Karpas-422 (cell line): Measurements from ENCODE around the gene CAPS2. TPM values are rescaled to one million over a fixed set of nuclear protein-coding genes. Genes with fewer than 3 reads are reported as not detected.

Experiments used
- DNase-seq: peaks from one replicate; pipeline ENCODE4 v3.0.0-alpha.2; 2015
- H2AFZ ChIP-seq: fragments of 200-600 bp; sonication (generic); 2 replicates; pipeline ENCODE4 v1.6.1; 2014; ENCODE audit warnings: antibody characterized with exemption, low read length, mixed read lengths
- H3K27ac ChIP-seq: fragments of 200-600 bp; sonication (generic); 2 replicates; pipeline ENCODE4 v1.5.1; 2014; ENCODE audit warnings: mild to moderate bottlenecking, low read length, moderate library complexity
- H3K27me3 ChIP-seq: fragments of 200-600 bp; sonication (generic); 2 replicates; pipeline ENCODE4 v1.6.1; 2014; ENCODE audit warnings: low read length, mixed read lengths
- H3K36me3 ChIP-seq: fragments of 200-600 bp; sonication (generic); 2 replicates; pipeline ENCODE4 v1.6.1; 2014; ENCODE audit warnings: low read length, mixed read lengths; ENCODE audit not compliant: insufficient read depth
- H3K4me1 ChIP-seq: fragments of 200-600 bp; sonication (generic); 2 replicates; pipeline ENCODE4 v1.6.1; 2014; ENCODE audit warnings: mild to moderate bottlenecking, low read length, mixed read lengths
- H3K4me2 ChIP-seq: fragments of 200-600 bp; sonication (generic); 2 replicates; pipeline ENCODE4 v1.6.1; 2014; ENCODE audit warnings: low read length, low read depth, mild to moderate bottlenecking; ENCODE audit not compliant: poor library complexity, severe bottlenecking
- H3K4me3 ChIP-seq: fragments of 200-600 bp; sonication (generic); 2 replicates; pipeline ENCODE4 v1.5.1; 2014; ENCODE audit warnings: mild to moderate bottlenecking, antibody characterized with exemption, low read length, mixed read lengths
- H3K79me2 ChIP-seq: fragments of 200-600 bp; sonication (generic); 2 replicates; pipeline ENCODE4 v1.6.1; 2014; ENCODE audit warnings: mild to moderate bottlenecking, low read length, mixed read lengths
- H3K9ac ChIP-seq: fragments of 200-600 bp; sonication (generic); 2 replicates; pipeline ENCODE4 v1.6.0; 2014; ENCODE audit warnings: low read length
- H3K9me2 ChIP-seq: fragments of 200-600 bp; sonication (generic), shearing (Covaris generic); replicated peaks from 2 replicates; pipeline ENCODE4 v1.6.0; 2014; ENCODE audit warnings: mild to moderate bottlenecking, low read length, moderate library complexity; ENCODE audit not compliant: insufficient read depth
- H3K9me3 ChIP-seq: fragments of 300-700, 200-600 bp; sonication (generic); 2 replicates; pipeline ENCODE4 v1.6.1; 2014; ENCODE audit warnings: low read length, mixed read lengths
- H4K20me1 ChIP-seq: fragments of 200-600 bp; sonication (generic); 2 replicates; pipeline ENCODE4 v1.6.1; 2014; ENCODE audit warnings: mild to moderate bottlenecking, antibody characterized with exemption, low read length, low read depth; ENCODE audit not compliant: insufficient read depth
- total RNA-seq: library from RNA; depleted of rRNA; stranded (reverse); fragments of >200 nt; shearing (Covaris generic); gene quantifications from 2 replicates; pipeline ENCODE4 v1.2.3, GENCODE V29; 2014; ENCODE audit warnings: low replicate concordance; rRNA removed

CAPS2 gene
- total RNA-seq: 34.0 and 50.2 TPM in 2 replicates

DNA sequence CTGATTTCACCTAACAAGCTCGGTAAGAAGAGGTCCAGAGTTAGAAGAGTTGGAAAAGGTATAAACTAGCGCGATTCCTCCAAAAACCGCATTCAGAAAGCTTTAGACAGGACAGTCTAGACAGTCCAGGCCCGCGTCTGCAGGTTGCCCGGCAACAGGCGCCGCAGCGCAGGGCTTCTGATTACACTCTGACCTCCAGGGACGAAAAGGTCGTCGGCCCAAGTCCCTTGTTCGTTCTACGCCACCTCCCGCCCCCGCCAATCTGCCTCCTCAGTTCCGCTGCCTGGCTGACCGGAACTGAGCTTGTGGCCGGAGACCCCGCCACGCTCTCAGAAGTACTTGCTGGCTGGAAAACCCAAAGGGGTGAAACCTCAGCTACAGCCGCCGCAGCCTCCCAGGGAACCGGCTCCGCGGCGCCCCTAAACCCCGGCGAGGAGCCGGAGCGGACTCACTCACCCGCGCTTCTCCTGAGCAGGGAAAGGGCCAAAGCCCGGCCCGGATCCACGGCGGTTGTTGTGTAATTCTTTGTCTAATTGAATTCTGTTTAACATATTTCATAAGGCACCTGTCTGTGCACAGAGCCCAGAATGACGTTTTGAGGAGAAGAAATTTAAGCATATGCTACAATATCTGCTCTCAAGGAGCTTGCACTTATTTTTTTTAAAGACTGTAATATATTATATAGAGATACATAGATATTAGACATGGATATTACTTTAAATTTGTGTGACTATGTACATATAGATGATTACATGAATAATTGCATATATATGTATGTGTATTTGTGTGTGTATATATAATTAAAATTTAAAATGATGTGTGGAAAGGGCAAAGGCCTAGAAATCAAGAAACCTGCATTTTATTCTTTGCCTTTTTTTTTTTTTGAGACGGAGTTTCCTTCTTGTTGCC lies at the start of gene CAPS2:
TSS of gene CAPS2 (minus strand) at position 407 of the 909 bp plus-strand sequence. CDS start 3,826 bp downstream, outside the sequence.
- Histone ChIP-seq H2AFZ (peak within 1 kb of the TSS; percentile 54; the same call in 1 of the 2 replicates), H3K9me2 (no peaks in the 10 kb centered on the region), H3K9me3 (no peaks in the 10 kb centered on the region), H3K27ac (no peak within 1 kb of the TSS), H3K4me3 (peak within 1 kb of the TSS; percentile 67), H4K20me1 (no peaks in the 10 kb centered on the region), H3K36me3 (no peaks in the 10 kb centered on the region), H3K9ac (peak within 1 kb of the TSS; percentile 59), H3K79me2 (no peaks in the 10 kb centered on the region), H3K4me2 (peak within 1 kb of the TSS; percentile 68), H3K4me1 (peaks cover 18% of the 10 kb centered on the region), H3K27me3 (no peaks in the 10 kb centered on the region)
- DNase-seq: peak; percentile 90

DNA sequence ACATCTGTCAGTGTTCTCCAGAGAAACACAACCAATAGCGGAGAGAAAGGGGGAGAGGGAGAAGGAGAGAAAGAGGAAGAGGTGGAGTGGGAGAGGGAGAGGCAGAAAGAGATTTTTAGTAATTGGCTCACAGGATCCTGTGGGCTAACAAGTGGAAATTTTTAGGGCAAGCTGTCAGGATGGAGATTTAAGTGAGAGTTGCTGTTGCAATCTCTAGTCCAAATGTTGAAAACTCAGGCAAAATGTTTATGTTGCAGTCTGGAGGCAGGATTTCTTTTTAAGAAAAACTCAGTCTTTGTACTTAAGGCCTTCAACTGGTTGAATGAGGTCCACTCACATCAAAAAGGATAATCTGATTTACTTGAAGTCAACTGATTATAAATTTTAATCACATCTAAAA lies 48.2 kb upstream of the CAPS2 start:
- no peak overlapping the region for H3K9ac ChIP-seq
- no peak overlapping the region for H3K4me2 ChIP-seq
- peaks cover 7% of the 10 kb centered on the region for H3K4me1 ChIP-seq
- no peaks in the 10 kb centered on the region for H3K9me2 ChIP-seq
- peaks cover 77% of the 10 kb centered on the region for H3K79me2 ChIP-seq
- H3K9me3 ChIP-seq: no peaks in the 10 kb centered on the region
- no peak for DNase-seq
- H3K27me3 ChIP-seq: no peaks in the 10 kb centered on the region
- H3K4me3 ChIP-seq: no peak overlapping the region
- H3K36me3 ChIP-seq: no peaks in the 10 kb centered on the region
- H2AFZ ChIP-seq: no peak overlapping the region
- H4K20me1 ChIP-seq: no peaks in the 10 kb centered on the region
- H3K27ac ChIP-seq: no peak overlapping the region

DNA sequence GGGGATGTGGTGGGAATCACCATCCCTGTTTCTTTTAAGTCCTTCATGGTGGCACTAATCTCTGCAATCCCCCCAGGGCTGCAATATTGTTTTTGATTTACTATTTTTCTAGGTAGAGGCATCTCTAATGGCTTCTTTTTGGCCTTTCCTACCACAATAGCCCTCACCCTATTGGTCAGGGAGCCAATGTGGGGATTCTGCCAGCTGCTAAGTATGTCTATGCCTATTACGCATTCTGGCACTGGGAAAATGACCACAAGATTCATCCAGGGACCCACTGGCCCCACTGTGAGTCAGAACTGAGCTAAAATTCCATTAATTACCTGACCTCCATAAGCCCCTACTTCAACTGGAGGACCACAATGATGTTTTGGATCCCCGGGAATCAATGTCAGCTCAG lies 44.8 kb upstream of the CAPS2 start:
- Histone ChIP-seq H3K4me1 (peaks cover 4% of the 10 kb centered on the region), H3K9me2 (no peaks in the 10 kb centered on the region), H3K9ac (no peak overlapping the region), H2AFZ (no peak overlapping the region), H3K36me3 (no peaks in the 10 kb centered on the region), H3K27ac (no peak overlapping the region), H3K27me3 (no peaks in the 10 kb centered on the region), H3K4me3 (no peak overlapping the region), H4K20me1 (no peaks in the 10 kb centered on the region), H3K9me3 (no peaks in the 10 kb centered on the region), H3K79me2 (peaks cover 52% of the 10 kb centered on the region), H3K4me2 (no peak overlapping the region)
- DNase-seq: no peak

DNA sequence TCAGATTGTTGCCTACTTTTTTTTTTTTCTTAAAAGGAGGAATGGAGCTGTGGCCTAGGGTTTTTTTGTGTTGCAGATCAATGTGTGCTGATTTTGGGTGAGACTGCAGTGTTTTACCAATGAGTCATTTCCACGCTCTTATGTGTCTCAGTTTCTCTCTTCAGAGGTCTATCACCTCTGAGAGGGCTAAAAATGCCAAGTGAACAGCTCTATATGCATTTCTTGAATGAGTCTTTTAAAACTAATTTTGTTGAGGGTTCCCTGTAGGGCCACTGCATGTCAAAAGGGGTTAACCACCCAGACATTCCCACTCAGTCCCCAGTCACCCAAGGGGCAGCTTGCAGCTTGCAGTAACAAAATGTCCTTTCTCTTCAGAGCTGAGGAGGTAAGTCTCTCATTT lies 36.5 kb upstream of the CAPS2 start:
- Histone ChIP-seq H3K9me2 (no peaks in the 10 kb centered on the region), H3K4me2 (no peak overlapping the region)

DNA sequence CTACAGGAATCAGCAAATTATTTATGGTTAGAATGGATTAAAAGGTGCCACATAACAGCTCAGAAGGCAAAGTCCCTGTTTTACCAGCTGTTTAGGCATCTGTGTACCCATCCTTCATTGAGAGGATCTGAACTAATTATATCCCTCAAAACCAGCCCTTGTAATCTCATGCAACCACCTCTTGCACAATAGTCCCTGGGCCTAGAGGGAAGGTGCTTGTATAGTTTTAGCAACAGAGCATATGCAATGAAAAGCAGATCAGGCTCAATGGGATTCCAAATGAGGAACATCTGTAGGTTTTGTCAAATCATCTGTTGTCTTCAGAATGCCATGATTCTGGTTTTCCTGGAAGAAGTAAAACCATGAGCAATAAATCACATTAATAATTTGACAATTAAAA lies 34.8 kb upstream of the CAPS2 start:
- Histone ChIP-seq H3K9me2 (no peaks in the 10 kb centered on the region), H3K36me3 (no peaks in the 10 kb centered on the region), H3K79me2 (peaks cover 7% of the 10 kb centered on the region; the same call in 1 of the 2 replicates), H3K9ac (no peak overlapping the region), H3K4me3 (no peak overlapping the region), H3K27ac (no peak overlapping the region), H4K20me1 (no peaks in the 10 kb centered on the region), H3K27me3 (no peaks in the 10 kb centered on the region), H3K9me3 (no peaks in the 10 kb centered on the region), H2AFZ (no peak overlapping the region), H3K4me1 (peaks cover 11% of the 10 kb centered on the region), H3K4me2 (no peak overlapping the region)
- no peak for DNase-seq

More for the DNA sequence above, 36.5 kb upstream of the CAPS2 start:
- Histone ChIP-seq H3K27ac (no peak overlapping the region), H3K4me1 (peaks cover 11% of the 10 kb centered on the region), H3K4me3 (no peak overlapping the region), H3K27me3 (no peaks in the 10 kb centered on the region), H4K20me1 (no peaks in the 10 kb centered on the region), H3K9me3 (no peaks in the 10 kb centered on the region), H3K36me3 (no peaks in the 10 kb centered on the region), H2AFZ (no peak overlapping the region), H3K9ac (no peak overlapping the region), H3K79me2 (peaks cover 7% of the 10 kb centered on the region)
- no peak for DNase-seq

DNA sequence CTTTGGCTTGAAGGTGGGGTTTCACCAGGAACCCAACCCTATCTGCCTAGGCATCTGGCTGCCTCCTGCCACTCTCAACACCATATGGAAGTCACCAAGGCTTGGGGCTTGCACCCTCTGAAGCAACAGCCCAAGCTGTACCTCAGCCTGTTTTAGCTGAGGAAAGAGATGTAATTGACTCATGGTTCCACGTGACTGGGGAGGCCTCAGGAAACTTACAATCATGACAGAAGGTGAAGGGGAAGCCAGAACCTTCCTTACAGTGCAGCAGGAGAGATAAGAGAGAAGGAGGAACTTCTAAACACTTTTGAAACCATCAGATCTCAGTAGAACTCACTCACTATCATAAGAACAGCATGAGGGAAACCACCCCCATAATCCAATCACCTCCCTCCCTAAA lies 31.3 kb upstream of the CAPS2 start:
- H2AFZ ChIP-seq: no peak overlapping the region
- H3K4me1 ChIP-seq: peaks cover 9% of the 10 kb centered on the region
- H3K36me3 ChIP-seq: no peaks in the 10 kb centered on the region
- H3K9ac ChIP-seq: no peak overlapping the region
- no peak overlapping the region for H3K4me3 ChIP-seq
- H3K79me2 ChIP-seq: 0 out of 2 replicates have a peak, but pooled peaks cover 9% of the 10 kb centered on the region
- 0 out of 2 replicates have a peak, but pooled peaks cover 2% of the 10 kb centered on the region for H3K9me2 ChIP-seq
- H3K27me3 ChIP-seq: no peaks in the 10 kb centered on the region
- no peak overlapping the region for H3K4me2 ChIP-seq
- no peak overlapping the region for H3K27ac ChIP-seq
- no peaks in the 10 kb centered on the region for H3K9me3 ChIP-seq
- no peaks in the 10 kb centered on the region for H4K20me1 ChIP-seq
- no peak for DNase-seq

DNA sequence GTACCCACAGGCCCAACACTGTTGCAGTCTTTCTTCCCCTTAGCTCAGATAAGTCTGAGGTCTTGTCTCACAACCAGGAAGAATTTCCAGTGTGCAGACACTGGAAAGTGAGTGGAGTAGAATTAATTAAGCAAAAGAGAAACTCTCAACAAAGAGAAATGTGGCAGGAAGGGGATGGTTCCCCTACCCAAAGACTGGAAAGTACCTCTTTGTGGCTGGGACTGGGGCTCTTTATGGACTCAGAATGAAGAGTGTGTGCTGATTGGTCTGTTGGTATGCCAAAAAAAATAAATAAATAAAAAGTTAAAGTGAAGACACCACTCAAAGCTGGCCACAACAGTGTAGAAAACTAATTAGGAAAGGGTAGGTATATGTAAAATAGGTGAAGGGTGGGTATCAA lies 30.8 kb upstream of the CAPS2 start:
- no peak overlapping the region for H3K27ac ChIP-seq
- H3K4me2 ChIP-seq: no peak overlapping the region
- 0 out of 2 replicates have a peak, but pooled peaks cover 2% of the 10 kb centered on the region for H3K9me2 ChIP-seq
- 0 out of 2 replicates have a peak, but pooled peaks cover 9% of the 10 kb centered on the region for H3K79me2 ChIP-seq
- H3K4me1 ChIP-seq: peaks cover 8% of the 10 kb centered on the region
- no peak overlapping the region for H2AFZ ChIP-seq
- DNase-seq: no peak
- H3K9ac ChIP-seq: no peak overlapping the region
- H4K20me1 ChIP-seq: no peaks in the 10 kb centered on the region
- H3K9me3 ChIP-seq: no peaks in the 10 kb centered on the region
- no peaks in the 10 kb centered on the region for H3K36me3 ChIP-seq
- H3K27me3 ChIP-seq: no peaks in the 10 kb centered on the region
- H3K4me3 ChIP-seq: no peak overlapping the region

DNA sequence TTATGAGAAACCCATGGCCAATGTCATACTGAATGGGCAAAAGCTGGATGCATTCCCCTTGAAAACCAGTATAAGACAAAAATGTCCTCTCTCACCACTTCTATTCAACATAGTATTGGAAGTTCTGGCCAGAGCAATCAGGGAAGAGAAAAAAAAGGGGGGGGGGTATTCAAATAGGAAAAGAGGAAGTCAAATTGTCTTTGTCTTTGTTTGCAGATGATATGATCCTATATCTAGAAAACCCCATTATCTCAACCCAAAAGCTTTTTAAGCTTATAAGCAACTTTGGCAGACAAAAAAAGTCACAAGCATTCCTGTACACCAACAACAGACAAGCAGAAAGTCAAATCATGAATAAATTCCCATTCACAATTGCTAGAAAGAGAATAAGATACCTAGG lies 23.9 kb upstream of the CAPS2 start:
- Histone ChIP-seq H3K79me2 (0 out of 2 replicates have a peak, but pooled peaks cover 5% of the 10 kb centered on the region), H3K4me2 (no peak overlapping the region), H2AFZ (no peak overlapping the region), H3K9me2 (0 out of 2 replicates have a peak, but pooled peaks cover 2% of the 10 kb centered on the region), H3K27ac (no peak overlapping the region), H3K9ac (no peak overlapping the region), H3K4me1 (no peaks in the 10 kb centered on the region), H4K20me1 (no peaks in the 10 kb centered on the region), H3K27me3 (no peaks in the 10 kb centered on the region), H3K4me3 (no peak overlapping the region), H3K36me3 (no peaks in the 10 kb centered on the region), H3K9me3 (no peaks in the 10 kb centered on the region)
- no peak for DNase-seq
